K562 (cell line): ENCODE results near the gene GNAS-AS1. TPM values are rescaled to one million over a fixed set of nuclear protein-coding genes. Genes with fewer than 3 reads are reported as not detected.

ENCODE experiments used
- ATAC-seq: fragments of 200-7000 bp; cut with Tn5 transposase; 3 replicates; pipeline ENCODE4 v1.9.1; 2020; ENCODE audit warnings: moderate library complexity
- BruUV-seq: library from RNA; stranded (reverse); fragments of 400-500 nt; replicated peaks from 2 replicates; lab custom pipeline; 2021; lab: Mats Ljungman, UMichigan
- CTCF ChIA-PET: fragments of 300-600 bp; formaldehyde crosslinking; extraction: SDS; loops from one replicate; lab custom pipeline; 2021; ENCODE audit warnings: low intra/inter-chr PET ratio; lab: Yijun Ruan, JAX
- POLR2A ChIA-PET: fragments of 300-600, 350-650 bp; sonication (Branson Sonifier 250); formaldehyde crosslinking; extraction: SDS; loops from one replicate; lab custom pipeline; 2021; ENCODE audit warnings: antibody characterized with exemption, inconsistent platforms; lab: Yijun Ruan, JAX
- DNase-seq, 4 experiments: peaks; one replicate each; pipeline versions ENCODE4 v3.0.0 to v3.0.0-alpha.2; 2011 to 2018; ENCODE audit warnings: low spot score in 3 of 4, mixed read lengths in 3 of 4; ENCODE audit errors: extremely low read depth in 1 of 4
- FAIRE-seq: peaks from 2 replicates; lab custom pipeline; 2011; peaks lifted over from hg19 to GRCh38; lab: Jason Lieb, UNC
- H2AFZ ChIP-seq: 2 replicates; pipeline ENCODE4 v1.6.0; 2011; ENCODE audit warnings: low read depth, low read length, control low read depth, inconsistent platforms
- H3K27ac ChIP-seq: fragments of 200-600 bp; 3 replicates; pipeline ENCODE4 v1.8.0; 2011; ENCODE audit warnings: low read depth, mild to moderate bottlenecking, control low read depth, inconsistent platforms, low read length, moderate library complexity, mixed read lengths; ENCODE audit errors: extremely low read depth
- H3K27me3 ChIP-seq, 2 experiments: fragments of 300-600 bp in 1 of 2; 2 replicates in 1 of 2; 3 replicates in 1 of 2; pipeline versions ENCODE4 v1.6.0 to v1.8.0; 2011; ENCODE audit warnings: inconsistent platforms in 2 of 2, low read length in 2 of 2, mild to moderate bottlenecking in 1 of 2, mixed read lengths in 1 of 2, moderate library complexity in 1 of 2; ENCODE audit not compliant: control insufficient read depth in 2 of 2, insufficient read depth in 2 of 2
- H3K36me3 ChIP-seq: fragments of 300-600 bp; 3 replicates; pipeline ENCODE4 v1.8.0; 2011; ENCODE audit warnings: mild to moderate bottlenecking, low read length, inconsistent platforms; ENCODE audit not compliant: control insufficient read depth, insufficient read depth
- H3K4me1 ChIP-seq, 2 experiments: fragments of 200-600 bp in 1 of 2; replicated peaks in 1 of 2; 2 replicates in 1 of 2; 3 replicates in 1 of 2; pipeline versions ENCODE4 v1.5.1 to v1.8.0; 2011; ENCODE audit warnings: inconsistent platforms in 2 of 2, low read length in 2 of 2, mild to moderate bottlenecking in 1 of 2, mixed read lengths in 1 of 2, moderate library complexity in 1 of 2; ENCODE audit not compliant: control insufficient read depth in 2 of 2, insufficient read depth in 2 of 2
- H3K4me2 ChIP-seq: 2 replicates; pipeline ENCODE4 v1.6.1; 2011; ENCODE audit warnings: low read length, control low read depth, inconsistent platforms, mixed read lengths; ENCODE audit not compliant: insufficient read depth
- H3K4me3 ChIP-seq: fragments of 200-600 bp; sonication (generic), shearing (Covaris generic); 2 replicates; pipeline ENCODE4 v1.5.1; 2016; ENCODE audit warnings: control low read depth, inconsistent platforms
- H3K79me2 ChIP-seq: fragments of 200-600 bp; 3 replicates; pipeline ENCODE4 v1.8.0; 2011; ENCODE audit warnings: low read length, inconsistent platforms; ENCODE audit not compliant: control insufficient read depth, insufficient read depth
- H3K9ac ChIP-seq, 2 experiments: 2 replicates each; pipeline versions ENCODE4 v1.6.0 to v1.6.1; 2011; ENCODE audit warnings: low read depth in 2 of 2, low read length in 2 of 2, control low read depth in 1 of 2, inconsistent platforms in 1 of 2, mild to moderate bottlenecking in 1 of 2, mixed read lengths in 1 of 2; ENCODE audit not compliant: insufficient read depth in 1 of 2
- H3K9me1 ChIP-seq: one replicate; pipeline ENCODE4 v1.6.0; 2011; ENCODE audit warnings: inconsistent platforms, mild to moderate bottlenecking, low read length, moderate library complexity; ENCODE audit not compliant: control insufficient read depth, insufficient read depth
- H3K9me3 ChIP-seq: replicated peaks from 2 replicates; pipeline ENCODE4 v1.5.1; 2011; ENCODE audit warnings: low read depth, low read length, inconsistent platforms; ENCODE audit not compliant: control insufficient read depth, insufficient read depth
- H4K20me1 ChIP-seq: replicated peaks from 2 replicates; pipeline ENCODE4 v1.6.1; 2011; ENCODE audit warnings: low read length, inconsistent platforms, mixed read lengths; ENCODE audit not compliant: control insufficient read depth, insufficient read depth
- MAZ ChIP-seq, 2 experiments: fragments of 450-650 bp in 1 of 2; sonication (generic) in 1 of 2; formaldehyde crosslinking; IDR thresholded peaks in 1 of 2; conservative IDR thresholded peaks in 1 of 2; 2 replicates each; pipeline versions ENCODE4 v1.4.0 to v1.5.0; 2020; ENCODE audit warnings: mild to moderate bottlenecking in 1 of 2, missing genetic modification reagents in 1 of 2
- NCOA1 ChIP-seq: fragments of 450-650 bp; IDR thresholded peaks from 2 replicates; pipeline ENCODE4 v1.6.1; 2016; ENCODE audit warnings: low read depth
- NFIX ChIP-seq: fragments of 250-450 bp; sonication (Bioruptor Pico); IDR thresholded peaks from 2 replicates; pipeline ENCODE4 v1.4.0; 2020; ENCODE audit warnings: low read depth, mild to moderate bottlenecking, moderate library complexity
- NRF1 ChIP-seq, 2 experiments: fragments of 450-650 bp; IDR thresholded peaks in 1 of 2; conservative IDR thresholded peaks in 1 of 2; 2 replicates each; pipeline ENCODE4 v1.6.1; 2014; ENCODE audit warnings: mild to moderate bottlenecking in 2 of 2
- POLR2H ChIP-seq: IDR thresholded peaks from 2 replicates; pipeline ENCODE4 v1.6.1; 2016; ENCODE audit warnings: missing genetic modification characterization, low read depth, mild to moderate bottlenecking, control low read depth, missing compliant biosample characterization, moderate library complexity
- SMAD2 ChIP-seq: fragments of 150-350 bp; IDR thresholded peaks from 2 replicates; pipeline ENCODE4 v1.6.1; 2014; ENCODE audit warnings: low read depth, mild to moderate bottlenecking, low read length
- STAG1 ChIP-seq: sonication (generic); formaldehyde crosslinking; IDR thresholded peaks from 2 replicates; pipeline ENCODE4 v1.5.0; 2020; ENCODE audit warnings: missing genetic modification reagents, borderline replicate concordance
- ZBTB2 ChIP-seq: fragments of 450-650 bp; IDR thresholded peaks from 2 replicates; pipeline ENCODE4 v1.6.1; 2016; ENCODE audit warnings: antibody characterized with exemption
- ZNF134 ChIP-seq: fragments of 250-450 bp; sonication (Bioruptor Pico); conservative IDR thresholded peaks from 2 replicates; pipeline ENCODE4 v1.4.0; 2020
- ZNF644 ChIP-seq: fragments of 200-800 bp; sonication (Bioruptor generic); IDR thresholded peaks from 2 replicates; pipeline ENCODE4 v1.6.1; 2016; ENCODE audit warnings: low read depth, missing genetic modification characterization, missing compliant biosample characterization
- ZNF696 ChIP-seq: fragments of 250-450 bp; sonication (Bioruptor Pico); conservative IDR thresholded peaks from 2 replicates; pipeline ENCODE4 v1.4.0; 2020; ENCODE audit warnings: mild to moderate bottlenecking, moderate library complexity
- ZNF717 ChIP-seq: fragments of 250-450 bp; sonication (Bioruptor Pico); IDR thresholded peaks from 2 replicates; pipeline ENCODE4 v1.5.0; 2021
- WGBS: fragments of 100-300 bp; shearing (Covaris generic); methylation state at CpG from one replicate; pipeline ENCODE4 v1.1.6; 2016; ENCODE audit warnings: low coverage, mixed read lengths; ENCODE audit not compliant: insufficient coverage; ENCODE audit errors: missing lambda C conversion rate; 5-methylcytosine and 5-hydroxymethylcytosine counted together
- in situ Hi-C: fragments of 300-500 bp; cut with MboI; formaldehyde crosslinking; loops from 4 replicates; pipeline ENCODE4 v1.15.0; 2018; ENCODE audit warnings: inconsistent platforms, mixed read lengths
- intact Hi-C: fragments of 100-400 bp; cut with micrococcal nuclease; formaldehyde crosslinking; loops from 2 replicates; pipeline ENCODE4 v1.14.2; 2022
- polyA plus RNA-seq, 8 experiments: library from polyadenylated mRNA; depleted of rRNA in 4 of 8; stranded (reverse) in 5 of 8; unstranded in 3 of 8; fragments of >200 nt; fragmentation: Nextera tagmentation in 2 of 8; fragmentation: Illumina TruSeq in 1 of 8; extraction: Ambion mirVana in 2 of 8; extraction: Trizol in 1 of 8; gene quantifications; 2 replicates each; pipeline versions ENCODE4 v1.2.1 to v1.2.3, GENCODE V29; 2011 to 2014; ENCODE audit warnings: inconsistent platforms in 1 of 8, missing spikeins in 1 of 8
- total RNA-seq, 7 experiments: library from RNA; depleted of rRNA in 6 of 7; stranded (reverse); fragments of >200 nt in 6 of 7; fragmentation: Illumina TruSeq in 2 of 7; extraction: Trizol in 2 of 7; gene quantifications; 2 replicates each; pipeline versions ENCODE4 v1.2.1 to v1.2.3, GENCODE V29; 2011 to 2021; ENCODE audit warnings: low replicate concordance in 1 of 7

Gene GNAS-AS1
- total and polyA plus RNA-seq, 9 of the 15 experiments (the other 6 are each of a cell fraction or from before 2014, with no cell fraction given) = 0.04 to 2.5 (median 0.25) TPM

DNA sequence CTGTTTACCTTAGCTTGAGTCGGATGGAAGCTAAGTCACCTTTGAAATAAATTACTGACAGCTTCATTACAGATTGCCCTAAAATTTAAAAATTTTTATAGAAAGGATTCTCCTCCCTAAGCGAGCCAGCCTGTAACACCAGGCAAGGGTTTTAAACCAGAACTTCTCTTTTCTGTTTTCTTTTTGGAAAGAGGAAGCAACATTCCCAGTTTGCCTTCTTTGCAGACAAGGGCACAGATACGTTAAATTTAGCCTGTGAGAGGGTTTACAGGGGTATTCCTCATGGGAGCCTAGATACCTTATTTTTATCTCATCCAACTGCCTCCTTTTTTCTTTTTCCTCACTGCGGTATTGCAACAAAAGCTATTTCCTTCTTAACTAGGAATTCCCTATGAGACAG lies 46.8 kb upstream of the GNAS-AS1 start:
- no peak for ATAC-seq
- H3K36me3 ChIP-seq = peaks cover 78% of the 10 kb centered on the region
- CTCF ChIA-PET = no interaction called here

More for the DNA sequence above, 46.8 kb upstream of the GNAS-AS1 start:
- no peaks in the 10 kb centered on the region for H3K9me3 ChIP-seq
- no TSS peak for BruUV-seq
- H3K9ac ChIP-seq = no peak overlapping the region
- 86% methylated on average over 4 of the region's 4 CpGs for WGBS
- H3K4me2 ChIP-seq = no peak overlapping the region
- H2AFZ ChIP-seq = no peak overlapping the region
- no peaks in the 10 kb centered on the region; the same call in 1 of the 2 replicates for H4K20me1 ChIP-seq
- in situ Hi-C loops = no loop called here
- no peak overlapping the region for H3K4me3 ChIP-seq
- POLR2A ChIA-PET = interaction anchor here (0.6 to 1.6 kb wide), 6 partner anchors 10 to 490 kb away, joined by 3 to 5 read pairs (median 4); partner anchors contain the start of gene TUBB1
- H3K27ac ChIP-seq = no peak overlapping the region
- no peak for DNase-seq
- no peak for TF ChIP-seq ZNF644 (tag)
- TF ChIP-seq ZNF717 (CRISPR knock-in tag) = no peak
- TF ChIP-seq ZNF696 = no peak
- TF ChIP-seq ZBTB2 = no peak
- TF ChIP-seq NFIX (CRISPR knock-in tag) = no peak
- no peak for TF ChIP-seq ZNF134
- no peak for TF ChIP-seq MAZ (CRISPR knock-in tag; conservative IDR thresholded peaks at IDR 0.05 in 1 of 2, IDR thresholded peaks at IDR 0.05 in 1 of 2)
- no peak for TF ChIP-seq NRF1 (conservative IDR thresholded peaks at IDR 0.05 in 1 of 2, IDR thresholded peaks at IDR 0.05 in 1 of 2)
- no peak for TF ChIP-seq STAG1 (CRISPR knock-in tag)
- no peak for TF ChIP-seq POLR2H
- TF ChIP-seq SMAD2 = no peak
- no peak for TF ChIP-seq NCOA1
- peaks cover 99% of the 10 kb centered on the region for H3K79me2 ChIP-seq
- no peaks in the 10 kb centered on the region for H3K9me1 ChIP-seq
- intact Hi-C loops = no loop called here
- no peak for FAIRE-seq
- peaks cover 3 to 13% of the 10 kb centered on the region in 2 experiments; a peak in 4 of 5 replicates for H3K4me1 ChIP-seq
- no peaks in the 10 kb centered on the region for H3K27me3 ChIP-seq
